PFSK-1 (cell line): ENCODE results near the gene TP53.

Source experiments
- FOXP2 ChIP-seq: optimal IDR thresholded peaks from 2 replicates; pipeline ENCODE3; 2011; ENCODE audit warnings: borderline replicate concordance, control low read depth, inconsistent platforms; ENCODE audit not compliant: insufficient read depth; ENCODE audit errors: extremely low read length, extremely low read depth
- POLR2AphosphoS5 ChIP-seq: IDR thresholded peaks from 2 replicates; pipeline ENCODE4 v1.6.1; 2012; ENCODE audit warnings: low read depth, mild to moderate bottlenecking, control low read depth, low read length, moderate library complexity
- SIN3A ChIP-seq: IDR thresholded peaks from 2 replicates; pipeline ENCODE4 v1.6.1; 2012; ENCODE audit warnings: mild to moderate bottlenecking, low read length, moderate library complexity, borderline replicate concordance; ENCODE audit not compliant: insufficient read depth
- TAF1 ChIP-seq: IDR thresholded peaks from 2 replicates; pipeline ENCODE4 v1.6.1; 2012; ENCODE audit warnings: low read length, control low read depth, borderline replicate concordance; ENCODE audit not compliant: insufficient read depth
- TF ChIP-seq, protein P1 (sequence below), 2 experiments: IDR thresholded peaks; 2 replicates each; pipeline versions ENCODE4 v1.6.1 to v1.8.0; 2011 to 2012; ENCODE audit warnings: low read depth in 2 of 2, low read length in 2 of 2, control low read depth in 1 of 2, inconsistent platforms in 1 of 2, mild to moderate bottlenecking in 1 of 2, moderate library complexity in 1 of 2; ENCODE audit not compliant: insufficient read depth in 1 of 2

TP53 gene

GRCh38 chr17:7677388-7678067 lies 9.8 kb downstream of the TP53 start:
- TF ChIP-seq TAF1 (no peak), SIN3A (no peak), FOXP2 (no peak), POLR2AphosphoS5 (no peak)
- TF ChIP-seq, protein P1, sequence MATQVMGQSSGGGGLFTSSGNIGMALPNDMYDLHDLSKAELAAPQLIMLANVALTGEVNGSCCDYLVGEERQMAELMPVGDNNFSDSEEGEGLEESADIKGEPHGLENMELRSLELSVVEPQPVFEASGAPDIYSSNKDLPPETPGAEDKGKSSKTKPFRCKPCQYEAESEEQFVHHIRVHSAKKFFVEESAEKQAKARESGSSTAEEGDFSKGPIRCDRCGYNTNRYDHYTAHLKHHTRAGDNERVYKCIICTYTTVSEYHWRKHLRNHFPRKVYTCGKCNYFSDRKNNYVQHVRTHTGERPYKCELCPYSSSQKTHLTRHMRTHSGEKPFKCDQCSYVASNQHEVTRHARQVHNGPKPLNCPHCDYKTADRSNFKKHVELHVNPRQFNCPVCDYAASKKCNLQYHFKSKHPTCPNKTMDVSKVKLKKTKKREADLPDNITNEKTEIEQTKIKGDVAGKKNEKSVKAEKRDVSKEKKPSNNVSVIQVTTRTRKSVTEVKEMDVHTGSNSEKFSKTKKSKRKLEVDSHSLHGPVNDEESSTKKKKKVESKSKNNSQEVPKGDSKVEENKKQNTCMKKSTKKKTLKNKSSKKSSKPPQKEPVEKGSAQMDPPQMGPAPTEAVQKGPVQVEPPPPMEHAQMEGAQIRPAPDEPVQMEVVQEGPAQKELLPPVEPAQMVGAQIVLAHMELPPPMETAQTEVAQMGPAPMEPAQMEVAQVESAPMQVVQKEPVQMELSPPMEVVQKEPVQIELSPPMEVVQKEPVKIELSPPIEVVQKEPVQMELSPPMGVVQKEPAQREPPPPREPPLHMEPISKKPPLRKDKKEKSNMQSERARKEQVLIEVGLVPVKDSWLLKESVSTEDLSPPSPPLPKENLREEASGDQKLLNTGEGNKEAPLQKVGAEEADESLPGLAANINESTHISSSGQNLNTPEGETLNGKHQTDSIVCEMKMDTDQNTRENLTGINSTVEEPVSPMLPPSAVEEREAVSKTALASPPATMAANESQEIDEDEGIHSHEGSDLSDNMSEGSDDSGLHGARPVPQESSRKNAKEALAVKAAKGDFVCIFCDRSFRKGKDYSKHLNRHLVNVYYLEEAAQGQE (IDR thresholded peaks at IDR 0.05; ENCODE audit: insufficient read depth in 1 of 2, low read depth in 2 of 2, low read length in 2 of 2), result no peak

DNA sequence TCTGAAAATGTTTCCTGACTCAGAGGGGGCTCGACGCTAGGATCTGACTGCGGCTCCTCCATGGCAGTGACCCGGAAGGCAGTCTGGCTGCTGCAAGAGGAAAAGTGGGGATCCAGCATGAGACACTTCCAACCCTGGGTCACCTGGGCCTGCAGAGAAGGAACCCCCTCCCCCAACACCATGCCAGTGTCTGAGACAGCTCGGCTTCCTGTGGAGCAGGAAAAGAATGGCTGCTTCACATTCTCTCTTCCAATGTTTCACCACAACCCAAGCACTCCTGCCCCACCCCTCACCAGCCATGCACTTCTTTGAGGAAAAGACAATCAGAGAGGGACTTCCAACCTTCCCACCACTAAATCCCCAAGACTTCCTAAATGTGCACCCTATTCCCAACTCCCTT lies 10.8 kb downstream of the TP53 start:
- TF ChIP-seq TAF1 (no peak), POLR2AphosphoS5 (no peak), SIN3A (no peak), FOXP2 (no peak)
- TF ChIP-seq, protein P1 (IDR thresholded peaks at IDR 0.05; ENCODE audit: insufficient read depth in 1 of 2, low read depth in 2 of 2, low read length in 2 of 2), result no peak

DNA sequence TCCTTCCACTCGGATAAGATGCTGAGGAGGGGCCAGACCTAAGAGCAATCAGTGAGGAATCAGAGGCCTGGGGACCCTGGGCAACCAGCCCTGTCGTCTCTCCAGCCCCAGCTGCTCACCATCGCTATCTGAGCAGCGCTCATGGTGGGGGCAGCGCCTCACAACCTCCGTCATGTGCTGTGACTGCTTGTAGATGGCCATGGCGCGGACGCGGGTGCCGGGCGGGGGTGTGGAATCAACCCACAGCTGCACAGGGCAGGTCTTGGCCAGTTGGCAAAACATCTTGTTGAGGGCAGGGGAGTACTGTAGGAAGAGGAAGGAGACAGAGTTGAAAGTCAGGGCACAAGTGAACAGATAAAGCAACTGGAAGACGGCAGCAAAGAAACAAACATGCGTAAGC lies 12.4 kb downstream of the TP53 start:
- no peak for TF ChIP-seq TAF1
- TF ChIP-seq POLR2AphosphoS5, result no peak
- TF ChIP-seq FOXP2, result no peak
- TF ChIP-seq, protein P1 (IDR thresholded peaks at IDR 0.05; ENCODE audit: insufficient read depth in 1 of 2, low read depth in 2 of 2, low read length in 2 of 2), result no peak
- TF ChIP-seq SIN3A, result no peak

GRCh38 chr17:7673239-7673638 lies 14.1 kb downstream of the TP53 start:
- TF ChIP-seq SIN3A, result no peak
- no peak for TF ChIP-seq POLR2AphosphoS5
- TF ChIP-seq, protein P1 (IDR thresholded peaks at IDR 0.05; ENCODE audit: insufficient read depth in 1 of 2, low read depth in 2 of 2, low read length in 2 of 2), result no peak
- TF ChIP-seq TAF1, result no peak
- TF ChIP-seq FOXP2, result no peak
